Stimulated activated CD8-positive, alpha-beta memory T cell treated with anti-CD3 and anti-CD28 coated beads, Interleukin-4, amount 100 ng/mL, for 24 hours (primary cell): ENCODE measurements around the gene GJA5.
"Not testable (repeated sequence)": the region's sequence is repeated elsewhere in the genome, so short reads cannot be mapped to it uniquely, and the experiment has no call there.

Experiments used
- DNase-seq: peaks from one replicate; pipeline ENCODE4 v3.0.0-alpha.2; 2020; ENCODE audit warnings: low read depth

GJA5 gene

GRCh38 chr1:147762233-147763024 is 2.0 kb upstream of the GJA5 start:
- no peak for DNase-seq

- no peak for DNase-seq
Observed at GRCh38 chr1:147758379-147759100, 1.9 kb downstream of the GJA5 start.

- DNase-seq = no peak
Observed at GRCh38 chr1:147757015-147757990, 3.1 kb downstream of the GJA5 start.

- no peak for DNase-seq
Observed at GRCh38 chr1:147756341-147756740, 4.1 kb downstream of the GJA5 start.

- DNase-seq = no peak
Observed at GRCh38 chr1:147754661-147755060, 5.7 kb downstream of the GJA5 start.

GRCh38 chr1:147753081-147753480 is 7.3 kb downstream of the GJA5 start:
- no peak for DNase-seq

- DNase-seq = no peak
Observed at GRCh38 chr1:147752511-147752910, 7.9 kb downstream of the GJA5 start.

- no peak for DNase-seq
Observed at GRCh38 chr1:147751346-147751745, 9.1 kb downstream of the GJA5 start.

- no peak for DNase-seq
Observed at GRCh38 chr1:147750618-147751217, 9.7 kb downstream of the GJA5 start.

- no peak for DNase-seq
Observed at GRCh38 chr1:147749792-147750191, 10.6 kb downstream of the GJA5 start.

GRCh38 chr1:147748676-147749350 is 11.6 kb downstream of the GJA5 start:
- no peak for DNase-seq

GRCh38 chr1:147747966-147748365 is 12.4 kb downstream of the GJA5 start:
- no peak for DNase-seq

GRCh38 chr1:147745271-147745670 is 15.1 kb downstream of the GJA5 start:
- no peak for DNase-seq

GRCh38 chr1:147741065-147741464 is 19.3 kb downstream of the GJA5 start:
- no peak for DNase-seq

- DNase-seq = no peak
Observed at GRCh38 chr1:147740391-147740790, 20.0 kb downstream of the GJA5 start.

GRCh38 chr1:147738739-147739476 is 21.5 kb downstream of the GJA5 start:
- no peak for DNase-seq

GRCh38 chr1:147738129-147738528 is 22.3 kb downstream of the GJA5 start:
- DNase-seq = no peak

GRCh38 chr1:147736883-147737282 is 23.5 kb downstream of the GJA5 start:
- no peak for DNase-seq

GRCh38 chr1:147735423-147735822 is 25.0 kb downstream of the GJA5 start:
- DNase-seq = no peak

- not testable (repeated sequence) for DNase-seq
Observed at GRCh38 chr1:147734291-147734841, 26.0 kb downstream of the GJA5 start.
